ENCODE results near the gene SOWAHD.
"Not testable (repeated sequence)": the region's sequence is repeated elsewhere in the genome, so short reads cannot be mapped to it uniquely, and the experiment has no call there.

The SOWAHD gene, protein sequence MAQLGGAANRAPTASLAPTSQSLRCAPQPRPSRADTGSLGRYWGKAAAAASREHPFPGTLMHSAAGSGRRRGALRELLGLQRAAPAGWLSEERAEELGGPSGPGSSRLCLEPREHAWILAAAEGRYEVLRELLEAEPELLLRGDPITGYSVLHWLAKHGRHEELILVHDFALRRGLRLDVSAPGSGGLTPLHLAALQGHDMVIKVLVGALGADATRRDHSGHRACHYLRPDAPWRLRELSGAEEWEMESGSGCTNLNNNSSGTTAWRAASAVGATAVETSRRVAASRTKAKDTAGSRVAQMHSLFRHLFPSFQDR

GRCh38 chrX:119757979-119758730, at the start of gene SOWAHD:
TSS of gene SOWAHD (plus strand) at chrX:119758588. CDS start at chrX:119758668, 80 bp downstream.
- DNase-seq: no peak

DNA sequence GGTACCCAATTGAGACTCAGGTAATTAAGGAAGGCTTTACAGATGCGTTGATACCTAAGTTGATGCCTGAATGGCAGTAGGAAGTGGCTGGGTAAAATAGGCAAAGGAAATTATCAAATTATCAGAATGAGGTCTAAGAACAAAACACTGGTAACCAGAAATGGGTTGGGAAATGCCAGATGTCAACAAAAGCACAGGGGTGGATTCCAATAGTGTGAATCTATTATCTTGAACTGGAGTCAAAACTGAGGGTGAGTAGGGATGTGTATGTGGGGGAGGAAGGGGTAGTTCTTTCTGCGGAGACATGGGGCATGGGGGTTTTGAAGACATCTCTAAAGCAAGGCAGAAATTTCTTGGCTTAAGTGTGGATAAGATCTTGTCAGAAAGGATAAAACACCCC, 49.5 kb upstream of the SOWAHD start:
- DNase-seq: no peak

DNA sequence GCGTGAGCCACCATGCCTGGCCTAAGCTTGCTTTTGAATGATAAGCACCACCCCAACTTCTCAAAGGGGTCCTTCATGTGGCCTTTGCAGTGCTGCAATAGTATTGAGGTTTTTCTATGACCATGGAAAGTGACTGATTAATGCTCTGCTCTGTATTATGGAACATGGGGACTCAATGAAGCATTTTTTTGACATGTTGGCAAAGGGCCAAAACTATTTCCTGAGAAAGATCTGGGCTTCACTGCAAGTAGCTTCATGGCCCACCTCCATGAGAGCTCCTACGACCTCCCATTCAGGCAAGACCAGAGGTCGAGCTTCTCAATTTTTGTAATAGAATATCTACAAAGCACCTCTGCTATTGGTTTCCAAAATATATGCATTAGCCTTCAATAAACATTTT, 48.8 kb upstream of the SOWAHD start:
- no peak for DNase-seq

GRCh38 chrX:119721487-119721886, 36.9 kb upstream of the SOWAHD start:
- DNase-seq: no peak

DNA sequence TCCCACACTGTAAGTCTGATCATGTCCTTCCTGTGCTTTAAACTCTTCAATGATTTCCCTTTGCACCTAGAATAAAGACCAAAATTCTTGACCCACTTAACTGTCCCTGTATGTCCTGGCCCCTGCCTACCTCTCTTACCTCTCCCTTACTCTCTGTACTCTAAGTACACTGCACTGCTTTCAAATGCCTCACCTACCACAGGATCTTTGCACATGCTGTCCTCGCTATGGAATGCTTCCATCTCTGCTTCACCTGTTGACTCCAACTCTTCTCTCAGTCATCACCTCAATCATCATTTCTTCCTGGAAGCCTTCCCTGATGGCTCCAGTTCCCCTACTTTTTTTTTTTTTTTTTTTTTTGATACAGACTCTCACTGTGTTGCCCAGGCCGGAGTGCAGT, 36.5 kb upstream of the SOWAHD start:
- DNase-seq: no peak

GRCh38 chrX:119726900-119727555, 31.4 kb upstream of the SOWAHD start:
- no peak for DNase-seq

GRCh38 chrX:119728487-119728886, 29.9 kb upstream of the SOWAHD start:
- DNase-seq: no peak

DNA sequence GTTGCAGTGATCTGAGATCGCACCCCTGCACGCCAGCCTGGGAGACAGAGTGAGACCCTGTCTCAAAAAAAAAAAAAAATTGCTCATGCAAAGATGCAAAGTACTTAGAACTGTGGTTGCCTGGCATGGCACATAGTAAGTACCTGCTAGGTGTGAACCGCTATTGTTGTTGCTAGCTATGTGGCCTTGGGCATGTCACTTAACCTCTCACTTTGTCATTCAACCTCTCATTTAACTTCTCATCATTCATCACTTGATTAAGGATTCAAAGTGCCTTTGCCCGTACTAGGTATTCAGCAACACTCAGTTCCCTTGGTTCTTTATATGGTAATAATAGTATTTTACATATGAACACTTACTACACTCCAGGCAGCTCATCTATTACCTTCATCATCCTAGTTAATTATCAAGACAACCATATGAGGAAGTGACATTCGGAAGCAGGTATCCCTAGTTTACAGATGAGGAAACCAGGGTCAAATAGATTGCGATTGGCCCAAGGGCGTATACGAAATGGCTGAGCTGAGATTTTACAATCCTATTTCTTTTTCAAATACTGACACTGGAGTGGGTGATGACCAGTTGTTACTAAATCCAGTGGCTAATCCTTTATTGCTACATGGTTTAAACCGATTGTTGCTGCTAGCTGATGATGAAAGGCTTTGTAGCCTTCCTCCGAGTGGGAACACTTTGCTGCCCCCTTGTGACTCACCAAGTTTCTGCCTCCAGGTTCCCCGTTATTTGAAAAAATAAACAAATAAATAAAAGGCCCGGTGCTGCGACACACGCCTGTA, 28.8 kb upstream of the SOWAHD start:
- DNase-seq: no peak

GRCh38 chrX:119734897-119735339, 23.5 kb upstream of the SOWAHD start:
- DNase-seq: no peak

DNA sequence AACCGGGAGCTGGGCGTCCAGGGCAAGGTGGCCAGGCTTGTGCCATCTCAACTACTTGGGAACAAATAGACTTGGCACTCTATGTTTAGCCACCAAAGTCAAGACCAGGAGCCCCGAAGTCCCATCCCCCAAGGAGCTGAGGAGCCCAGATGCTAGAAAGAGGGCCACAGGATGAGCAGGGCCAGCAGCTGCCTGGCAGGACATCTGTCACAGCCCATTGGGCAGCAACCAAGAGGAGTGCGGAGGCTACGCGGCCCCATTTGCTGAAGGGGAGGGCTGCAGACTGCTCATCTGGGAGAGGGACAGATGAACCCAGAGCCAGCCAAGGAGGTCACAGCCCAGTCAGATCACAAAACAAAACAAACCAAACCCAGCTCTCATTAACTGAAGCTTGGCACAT, 22.9 kb upstream of the SOWAHD start:
- no peak for DNase-seq

DNA sequence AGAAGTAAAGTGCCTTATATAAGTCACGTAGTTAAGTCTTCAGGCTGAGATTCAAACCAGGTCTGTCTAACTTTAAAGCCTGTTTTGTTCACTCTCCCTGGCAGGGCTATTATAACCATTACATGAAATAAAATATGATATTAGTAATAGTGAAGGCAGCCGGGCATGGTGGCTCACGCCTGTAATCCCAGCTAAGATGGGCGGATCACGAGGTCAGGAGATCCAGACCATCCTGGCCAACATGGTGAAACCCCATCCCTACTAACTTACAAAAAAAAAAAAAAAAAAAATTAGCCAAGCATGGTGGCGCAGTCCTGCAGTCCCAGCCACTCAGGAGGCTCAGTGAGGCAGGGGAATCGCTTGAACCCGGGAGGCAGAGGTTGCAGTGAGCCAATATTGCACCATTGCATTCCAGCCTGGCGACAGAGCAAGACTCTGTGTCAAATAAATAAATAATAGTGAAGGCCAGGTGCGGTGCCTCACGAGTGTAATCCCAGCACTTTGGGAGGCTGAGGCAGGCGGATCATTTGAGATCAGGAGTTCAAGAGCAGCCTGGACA, 22.1 kb upstream of the SOWAHD start:
- DNase-seq: no peak

DNA sequence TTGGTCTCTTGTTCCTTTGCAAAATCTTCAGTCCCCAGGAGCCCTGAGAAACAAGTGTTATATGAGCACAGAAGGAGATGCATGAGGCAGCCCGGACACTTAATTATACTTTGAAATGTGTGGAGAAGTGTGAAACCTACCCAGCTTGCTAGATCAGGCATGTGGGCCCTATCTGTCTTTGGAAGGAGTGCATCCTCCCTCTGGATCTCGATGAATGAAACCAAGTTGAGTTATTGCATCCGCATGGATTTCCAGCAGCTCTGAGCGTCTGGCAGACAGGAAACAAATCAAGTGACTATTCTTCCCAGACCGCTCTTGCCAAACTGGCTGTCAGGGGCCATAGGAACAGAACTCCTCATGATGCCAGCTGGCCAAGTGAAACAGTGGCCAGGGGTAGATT, 19.6 kb upstream of the SOWAHD start:
- DNase-seq: no peak

GRCh38 chrX:119745283-119745848, 13.0 kb upstream of the SOWAHD start:
- no peak for DNase-seq

DNA sequence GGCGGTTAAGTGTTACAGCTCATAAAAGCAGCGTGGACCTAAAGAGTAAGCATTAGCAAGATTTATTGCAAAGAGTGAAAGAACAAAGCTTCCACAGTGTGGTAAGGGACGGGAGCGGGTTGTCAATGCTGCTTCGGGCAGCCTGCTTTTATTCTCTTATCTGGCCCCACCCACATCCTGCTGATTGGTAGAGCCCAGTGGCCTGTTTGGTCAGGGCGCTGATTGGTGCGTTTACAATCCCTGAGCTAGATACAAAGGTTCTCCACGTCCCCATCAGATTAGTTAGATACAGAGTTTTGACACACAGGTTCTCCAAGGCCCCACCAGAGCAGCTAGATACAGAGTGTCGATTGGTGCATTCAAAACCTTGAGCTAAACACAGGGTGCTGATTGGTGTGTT, 8.3 kb upstream of the SOWAHD start:
- not testable (repeated sequence) for DNase-seq

DNA sequence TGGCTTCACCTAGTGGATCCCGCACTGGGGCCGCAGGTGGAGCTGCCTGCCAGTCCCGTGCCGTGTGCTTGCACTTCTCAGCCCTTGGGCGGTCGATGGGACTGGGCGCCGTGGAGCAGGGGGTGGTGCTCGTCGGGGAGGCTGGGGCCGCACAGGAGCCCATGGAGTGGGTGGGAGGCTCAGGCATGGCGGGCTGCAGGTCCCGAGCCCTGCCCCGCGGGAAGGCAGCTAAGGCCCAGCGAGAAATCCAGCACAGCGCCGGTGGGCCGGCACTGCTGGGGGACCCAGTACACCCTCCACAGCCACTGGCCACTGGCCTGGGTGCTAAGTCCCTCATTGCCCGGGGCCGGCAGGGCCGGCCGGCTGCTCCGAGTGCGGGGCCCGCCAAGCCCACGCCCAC, 7.6 kb upstream of the SOWAHD start:
- not testable (repeated sequence) for DNase-seq

DNA sequence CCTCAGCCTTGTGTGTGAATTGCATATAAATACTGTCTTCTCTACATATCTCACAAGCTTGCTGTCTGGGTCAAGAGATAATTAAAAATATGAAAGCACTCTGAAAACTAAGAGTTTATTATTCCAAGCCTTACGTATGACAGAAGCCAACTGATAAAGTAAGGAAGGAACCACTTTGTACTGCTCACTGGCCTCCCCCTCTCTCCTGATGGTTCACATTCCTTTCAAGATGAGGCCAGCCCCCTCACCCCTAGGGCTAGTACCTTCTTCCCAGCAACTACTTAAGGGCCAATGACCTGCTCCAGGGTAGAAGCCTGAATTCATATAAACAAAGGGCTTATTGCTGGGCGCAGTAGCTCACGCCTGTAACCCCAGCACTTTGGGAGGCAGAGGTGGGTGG, 5.4 kb upstream of the SOWAHD start:
- no peak for DNase-seq

DNA sequence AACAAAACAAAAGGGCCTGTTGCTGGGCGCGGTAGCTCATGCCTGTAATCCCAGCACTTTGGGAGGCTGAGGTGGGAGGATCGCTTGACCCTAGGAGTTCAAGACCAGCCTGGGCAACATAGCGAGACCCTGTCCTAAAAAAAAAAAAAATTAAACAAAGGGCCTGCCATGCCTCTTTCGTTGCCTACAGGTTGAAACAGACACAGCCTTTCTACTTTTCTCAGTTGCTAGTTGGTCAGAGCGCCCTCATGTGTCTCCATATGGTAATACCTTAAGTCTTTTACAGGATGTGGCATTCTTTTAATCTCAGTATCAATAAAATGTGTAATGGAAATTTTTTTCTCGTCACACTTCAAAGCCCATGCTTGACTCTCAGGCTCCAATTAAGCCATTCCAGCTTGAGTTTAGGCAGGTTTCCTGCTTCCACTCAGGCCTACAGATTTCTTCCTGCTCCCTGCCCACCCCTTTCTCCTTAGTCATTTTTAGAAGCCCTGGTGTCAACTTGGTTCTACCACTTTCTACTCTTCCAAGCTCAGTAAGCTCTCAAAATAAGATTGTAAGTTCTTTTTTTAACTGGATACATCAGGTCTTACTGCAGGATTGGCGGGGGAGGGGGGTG, 4.6 kb upstream of the SOWAHD start:
- no peak for DNase-seq

DNA sequence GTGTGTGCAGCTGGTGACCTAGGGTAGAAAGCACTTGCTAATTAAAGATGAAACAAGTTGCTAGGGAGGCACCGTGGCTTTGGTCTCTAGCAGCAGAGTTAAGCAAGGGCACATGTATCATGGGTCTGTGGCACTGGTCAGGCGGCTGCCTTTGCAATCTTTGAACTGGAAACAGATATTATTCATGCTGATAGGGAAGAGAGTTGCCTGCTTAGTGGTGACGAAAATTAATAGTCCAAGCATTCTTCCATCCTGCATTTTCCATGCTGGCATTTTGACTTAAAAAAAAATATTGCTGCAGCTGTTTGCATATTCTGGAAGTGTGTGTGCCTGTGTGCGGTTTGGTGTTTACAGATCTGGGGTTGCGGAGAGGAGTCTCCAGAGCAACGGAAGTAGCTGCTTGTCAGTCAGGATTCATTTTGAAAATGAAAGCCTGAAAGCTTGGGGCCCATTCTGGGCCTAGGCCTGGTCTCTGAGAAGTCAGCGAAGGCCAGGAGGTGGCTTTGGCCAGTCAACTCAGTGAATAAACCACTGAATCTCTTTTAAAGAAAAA, 2.3 kb upstream of the SOWAHD start:
- DNase-seq: no peak

DNA sequence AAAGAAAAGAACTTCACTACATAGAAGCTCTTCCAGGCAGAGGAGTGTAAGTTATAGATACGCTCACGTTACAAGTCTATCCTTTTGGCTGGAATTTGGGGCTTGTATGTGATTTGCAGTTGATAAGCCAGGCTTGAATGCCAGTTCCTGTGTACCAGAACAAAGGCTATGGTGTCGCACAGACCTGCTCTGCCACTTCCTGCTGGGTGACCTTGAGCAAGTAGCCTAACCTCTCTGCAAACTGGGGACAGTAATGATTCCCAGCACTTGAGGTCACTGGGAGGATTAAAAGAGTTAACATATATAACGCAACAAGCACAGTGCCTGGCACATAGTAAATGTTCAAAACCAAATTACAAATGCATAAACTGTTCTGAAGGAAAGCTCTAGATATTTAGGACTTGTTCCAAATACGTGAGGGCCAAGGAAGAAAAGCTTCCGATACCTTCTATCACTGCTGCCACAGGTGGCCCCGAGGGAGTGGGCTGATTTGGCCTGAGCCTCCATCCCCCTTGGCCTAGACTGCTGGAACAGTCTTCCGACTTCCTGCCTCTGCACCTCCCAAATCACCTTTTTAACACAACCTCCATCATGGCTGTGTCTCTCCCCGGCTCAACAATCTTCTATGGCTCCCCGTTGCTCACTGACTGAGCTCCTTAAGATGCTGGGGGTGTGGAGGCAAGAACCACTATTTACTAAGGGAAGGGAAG, 1.3 kb upstream of the SOWAHD start:
- DNase-seq: no peak

GRCh38 chrX:119757646-119757978, 776 bp upstream of the SOWAHD start:
- no peak for DNase-seq

- no peak for DNase-seq
These were observed 401 bp downstream of the SOWAHD start for GRCh38 chrX:119758731-119759247.
